ENCODE data around the gene ABCA2.

- TF ChIP-seq POLR2AphosphoS5 (IDR thresholded peaks at IDR 0.05; ENCODE audit: control insufficient read depth, insufficient read depth, low read depth, low read length) = no peak
- TF ChIP-seq NFYB (IDR thresholded peaks at IDR 0.05; ENCODE audit: extremely low read depth, insufficient read length) = no peak
- TF ChIP-seq CTCF (IDR thresholded peaks at IDR 0.05 in 2 of 3, conservative IDR thresholded peaks at IDR 0.05 in 1 of 3; ENCODE audit: insufficient read depth in 2 of 3, low read depth in 1 of 3, low read length in 3 of 3) = no peak
- TF ChIP-seq TSC22D4 (tag; IDR thresholded peaks at IDR 0.05) = no peak
- TF ChIP-seq POLR2H (tag; IDR thresholded peaks at IDR 0.05; ENCODE audit: low read depth) = no peak
- TF ChIP-seq EP300 (IDR thresholded peaks at IDR 0.05; ENCODE audit: low read length) = no peak
- TF ChIP-seq MAFG (tag; conservative IDR thresholded peaks at IDR 0.05) = no peak
- no peak for TF ChIP-seq FOXA1 (IDR thresholded peaks at IDR 0.05; ENCODE audit: borderline replicate concordance)
- TF ChIP-seq NR0B1 (IDR thresholded peaks at IDR 0.05; ENCODE audit: partially characterized antibody) = no peak
- no peak for TF ChIP-seq TBP (optimal IDR thresholded peaks at IDR 0.05; ENCODE audit: low read depth, low read length)
- no peak for TF ChIP-seq ADNP (tag; IDR thresholded peaks at IDR 0.05)
- TF ChIP-seq GTF2F1 (IDR thresholded peaks at IDR 0.05; ENCODE audit: low read depth, low read length) = no peak
- no peak for TF ChIP-seq TRIM25 (IDR thresholded peaks at IDR 0.05; ENCODE audit: borderline replicate concordance)
Measured at GRCh38 chr9:136996361-136997292, 31.4 kb downstream of the ABCA2 start, which contains the start of gene CLIC3.
